ENCODE measurements around the gene VDAC2. TPM values are rescaled to one million over a fixed set of nuclear protein-coding genes. Genes with fewer than 3 reads are reported as not detected.
A peak's percentile ranks its signal among the peaks of the same experiment; 100 is the strongest.

VDAC2 gene
- total and polyA plus RNA-seq, 10 of the 15 experiments (the other 5 are each of a cell fraction or from before 2014, with no cell fraction given): 73.4 to 294 (median 146) TPM

- TF ChIP-seq EZH2 (IDR thresholded peaks at IDR 0.05; ENCODE audit: borderline replicate concordance, control insufficient read depth, low read depth, low read length) (no peak), BCL3 (IDR thresholded peaks at IDR 0.05; ENCODE audit: borderline replicate concordance, insufficient read depth, low read depth, low read length, poor library complexity, severe bottlenecking) (no peak), ZNF384 (IDR thresholded peaks at IDR 0.05; ENCODE audit: borderline replicate concordance, low read depth, low read length) (no peak), SUPT20H (IDR thresholded peaks at IDR 0.05; ENCODE audit: borderline replicate concordance, control insufficient read depth, low read depth, low read length) (no peak), FOXM1 (IDR thresholded peaks at IDR 0.05; ENCODE audit: low read depth, low read length) (0 out of 2 replicates have a peak, but pooled peaks have one; percentile 64), CBFB (IDR thresholded peaks at IDR 0.05; ENCODE audit: low read depth) (no peak; the same call in 1 of the 2 replicates), MXI1 (IDR thresholded peaks at IDR 0.05; ENCODE audit: low read depth, low read length) (0 out of 2 replicates have a peak, but pooled peaks have one; percentile 19), IKZF2 (IDR thresholded peaks at IDR 0.05) (peak in 1 of 2 experiments; percentile 25; a peak in 1 of 4 replicates), MAX (IDR thresholded peaks at IDR 0.05; ENCODE audit: low read depth, low read length) (0 out of 2 replicates have a peak, but pooled peaks have one; percentile 6), HDAC6 (IDR thresholded peaks at IDR 0.05; ENCODE audit: unreplicated experiment) (no peak), ZNF592 (IDR thresholded peaks at IDR 0.05) (peak; percentile 97), RCOR1 (conservative IDR thresholded peaks at IDR 0.05; ENCODE audit: low read depth, low read length) (no peak), WRNIP1 (IDR thresholded peaks at IDR 0.05; ENCODE audit: borderline replicate concordance, low read depth, low read length) (no peak), CBX5 (IDR thresholded peaks at IDR 0.05; ENCODE audit: low read depth) (peak; percentile 76), TCF3 (IDR thresholded peaks at IDR 0.05; ENCODE audit: borderline replicate concordance, insufficient read depth, low read depth, low read length) (no peak), HDAC2 (IDR thresholded peaks at IDR 0.05) (no peak), PML (IDR thresholded peaks at IDR 0.05; ENCODE audit: low read length) (no peak), RAD21 (IDR thresholded peaks at IDR 0.05; ENCODE audit: insufficient read depth, low read depth, low read length) (peak; percentile 85), POLR2AphosphoS2 (IDR thresholded peaks at IDR 0.05; ENCODE audit: low read depth, low read length) (no peak), ETV6 (conservative IDR thresholded peaks at IDR 0.05 in 1 of 2, IDR thresholded peaks at IDR 0.05 in 1 of 2; ENCODE audit: borderline replicate concordance in 1 of 2, low read depth in 1 of 2) (no peak), MYC (IDR thresholded peaks at IDR 0.05; ENCODE audit: insufficient read depth, insufficient read length, insufficient replicate concordance, low read length, severe bottlenecking) (peak; percentile 94), TARDBP (IDR thresholded peaks at IDR 0.05; ENCODE audit: borderline replicate concordance) (0 out of 2 replicates have a peak, but pooled peaks have one; percentile 52), POU2F2 (IDR thresholded peaks at IDR 0.05; ENCODE audit: borderline replicate concordance, low read depth, low read length) (peak; percentile 82; the same call in 1 of the 3 replicates), SMAD5 (IDR thresholded peaks at IDR 0.05; ENCODE audit: low read depth) (no peak)
These were observed 25.0 kb downstream of the VDAC2 start, which contains the start of gene COMTD1 (continued) for GRCh38 chr10:75235375-75236177.
